ENCODE data around the gene STT3B.
"Not testable (repeated sequence)": the region's sequence is repeated elsewhere in the genome, so short reads cannot be mapped to it uniquely, and the experiment has no call there.

The STT3B gene

GRCh38 chr3:31555204-31555603 lies 22.5 kb downstream of the STT3B start:
- no peak for DNase-seq

- DNase-seq = no peak
These were observed 27.3 kb downstream of the STT3B start for GRCh38 chr3:31559872-31560534.

- DNase-seq = no peak
These were observed 29.2 kb downstream of the STT3B start for GRCh38 chr3:31561891-31562290.

GRCh38 chr3:31562525-31562924 lies 29.8 kb downstream of the STT3B start:
- DNase-seq = peak in 1 of 2 experiments; percentile 12

GRCh38 chr3:31565288-31565687 lies 32.6 kb downstream of the STT3B start:
- DNase-seq = no peak

- no peak for DNase-seq
These were observed 34.3 kb downstream of the STT3B start for GRCh38 chr3:31567036-31567435.

- no peak for DNase-seq
These were observed 35.9 kb downstream of the STT3B start for GRCh38 chr3:31568649-31569048.

- DNase-seq = no peak
These were observed 38.6 kb downstream of the STT3B start for GRCh38 chr3:31571325-31571724.

GRCh38 chr3:31572236-31573004 lies 39.7 kb downstream of the STT3B start:
- DNase-seq = no peak

- DNase-seq = no peak
These were observed 40.5 kb downstream of the STT3B start for GRCh38 chr3:31573036-31573779.

- no peak for DNase-seq
These were observed 42.7 kb downstream of the STT3B start for GRCh38 chr3:31575448-31575847.

- DNase-seq = no peak
These were observed 43.8 kb downstream of the STT3B start for GRCh38 chr3:31576521-31576920.

GRCh38 chr3:31577232-31577631 lies 44.5 kb downstream of the STT3B start:
- DNase-seq = no peak

GRCh38 chr3:31579828-31580227 lies 47.1 kb downstream of the STT3B start:
- no peak for DNase-seq

- no peak for DNase-seq
These were observed 47.9 kb downstream of the STT3B start for GRCh38 chr3:31580645-31581044.

- no peak for DNase-seq
These were observed 48.9 kb downstream of the STT3B start for GRCh38 chr3:31581660-31582059.

- DNase-seq = no peak
These were observed 56.5 kb downstream of the STT3B start for GRCh38 chr3:31589228-31589627.

- no peak for DNase-seq
These were observed 57.9 kb downstream of the STT3B start for GRCh38 chr3:31590650-31591049.

- no peak for DNase-seq
These were observed 60.0 kb downstream of the STT3B start for GRCh38 chr3:31592764-31593163.

GRCh38 chr3:31596176-31596575 lies 63.5 kb downstream of the STT3B start:
- DNase-seq = no peak

GRCh38 chr3:31600431-31600830 lies 67.7 kb downstream of the STT3B start:
- DNase-seq = no peak

GRCh38 chr3:31605333-31605732 lies 72.6 kb downstream of the STT3B start:
- not testable (repeated sequence) for DNase-seq

- no peak for DNase-seq
These were observed 73.7 kb downstream of the STT3B start for GRCh38 chr3:31606453-31606852.

Data from activated CD4-positive, alpha-beta T cell treated with anti-CD3 and anti-CD28 coated beads, Interleukin-2, amount 50 U/mL, for 4 hours (primary cell).